ENCODE measurements around the gene WDSUB1. TPM values are rescaled to one million over a fixed set of nuclear protein-coding genes. Genes with fewer than 3 reads are reported as not detected.

Gene WDSUB1
- total and polyA plus RNA-seq, 9 of the 15 experiments (the other 6 are each of a cell fraction or from before 2014, with no cell fraction given): 5.2 to 13.7 (median 9.4) TPM

DNA sequence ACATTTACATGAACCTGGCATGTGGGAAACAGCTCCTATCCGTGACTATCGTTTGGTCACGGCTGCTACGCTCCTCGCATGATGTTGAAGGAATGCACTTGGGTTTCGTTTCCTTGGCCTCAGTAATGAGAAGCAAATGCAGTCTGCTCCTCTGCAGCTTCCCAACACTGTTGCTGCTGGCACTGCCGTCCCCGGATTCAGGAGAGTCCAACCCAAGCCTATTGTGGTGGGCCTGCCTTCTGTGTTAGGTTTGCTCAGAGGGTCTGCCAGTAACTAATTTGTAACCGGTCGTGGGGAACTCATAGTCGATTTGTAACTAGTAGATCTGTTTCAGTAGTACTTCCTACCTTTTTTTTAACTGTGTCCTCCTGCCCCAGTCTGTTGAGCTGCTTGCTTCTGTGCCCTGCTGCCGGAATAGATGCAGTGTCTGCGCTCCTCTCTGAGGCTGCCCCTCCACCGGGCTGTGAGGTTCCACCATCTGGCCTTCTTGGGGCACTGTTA is 58.4 kb downstream of the WDSUB1 start (continued):
- TF ChIP-seq NEUROD1 (IDR thresholded peaks at IDR 0.05; ENCODE audit: borderline replicate concordance, low read depth, low read length, partially characterized antibody): no peak
- no peak for TF ChIP-seq CEBPB (tag; IDR thresholded peaks at IDR 0.05)
- TF ChIP-seq RBM17 (IDR thresholded peaks at IDR 0.05; ENCODE audit: borderline replicate concordance, low read depth, low read length): no peak
- TF ChIP-seq POLR2A (conservative IDR thresholded peaks at IDR 0.05): no peak
- no peak for TF ChIP-seq ZNF76 (CRISPR knock-in tag; IDR thresholded peaks at IDR 0.05; ENCODE audit: borderline replicate concordance)

DNA sequence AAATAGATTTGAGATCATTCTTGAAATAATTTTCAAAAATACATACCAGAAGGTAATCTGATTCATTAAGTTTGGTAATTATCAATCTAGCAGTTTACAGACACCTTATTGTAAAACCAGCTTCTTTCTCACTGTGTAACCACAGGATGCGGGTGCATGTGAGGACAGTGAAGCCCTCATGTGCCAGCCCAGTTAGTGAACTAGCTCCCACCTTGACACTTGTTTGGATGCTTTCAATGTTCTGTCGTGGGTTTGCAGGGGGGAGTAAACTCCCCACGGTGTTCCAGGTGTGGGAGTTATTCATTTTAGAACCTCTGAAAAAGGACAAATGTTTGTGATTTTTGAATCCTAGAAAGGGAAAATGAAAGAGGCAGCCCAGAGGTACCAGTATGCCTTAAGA is 59.0 kb downstream of the WDSUB1 start:
- ChIA-PET CTCF (ENCODE audit: low intra/inter-chr PET ratio) (no interaction called here), POLR2A (interaction anchor here (0.6 to 1.4 kb wide), 2 partner anchors 10 to 11 kb away, joined by 3 to 6 read pairs; no protein-coding TSS in a partner anchor)
- BruUV-seq (replicated peaks): no TSS peak
- H3K4me1 ChIP-seq (replicated peaks in 1 of 2; ENCODE audit: control insufficient read depth in 2 of 2, insufficient read depth in 2 of 2, low read length in 2 of 2): peaks cover 6 to 7% of the 10 kb centered on the region in 2 experiments
- no peak overlapping the region for H2AFZ ChIP-seq (ENCODE audit: low read depth, low read length)
- no peaks in the 10 kb centered on the region for H3K9me1 ChIP-seq (ENCODE audit: control insufficient read depth, insufficient read depth, low read length)
- no peak overlapping the region for H3K4me3 ChIP-seq
- DNase-seq (ENCODE audit: extremely low read depth in 1 of 4, low spot score in 3 of 4) (no peak), FAIRE-seq (no peak), ATAC-seq (no peak)
- WGBS (ENCODE audit: insufficient coverage, low coverage, missing lambda C conversion rate): 51% methylated on average over 3 of the region's 3 CpGs
- intact Hi-C loops (cut with micrococcal nuclease): no loop called here
- in situ Hi-C loops (cut with MboI): no loop called here
- H4K20me1 ChIP-seq (replicated peaks; ENCODE audit: control insufficient read depth, insufficient read depth, low read length): no peaks in the 10 kb centered on the region
- no peaks in the 10 kb centered on the region for H3K79me2 ChIP-seq (ENCODE audit: control insufficient read depth, insufficient read depth, low read length)
- H3K9me3 ChIP-seq (replicated peaks; ENCODE audit: control insufficient read depth, insufficient read depth, low read depth, low read length): no peaks in the 10 kb centered on the region
- no peaks in the 10 kb centered on the region for H3K27me3 ChIP-seq (ENCODE audit: control insufficient read depth in 2 of 2, insufficient read depth in 2 of 2, low read length in 2 of 2)
- H3K27ac ChIP-seq (ENCODE audit: extremely low read depth, low read depth, low read length): no peak overlapping the region
- no peak overlapping the region for H3K9ac ChIP-seq (ENCODE audit: insufficient read depth in 1 of 2, low read depth in 2 of 2, low read length in 2 of 2)
- H3K36me3 ChIP-seq (ENCODE audit: control insufficient read depth, insufficient read depth, low read length): no peaks in the 10 kb centered on the region
- no peak overlapping the region for H3K4me2 ChIP-seq (ENCODE audit: insufficient read depth, low read length)
- TF ChIP-seq NFIX (CRISPR knock-in tag; IDR thresholded peaks at IDR 0.05; ENCODE audit: low read depth): no peak
- TF ChIP-seq ZKSCAN1 (IDR thresholded peaks at IDR 0.05; ENCODE audit: low read depth, low read length): no peak
- no peak for TF ChIP-seq IFI16 (CRISPR knock-in tag; IDR thresholded peaks at IDR 0.05)
- TF ChIP-seq ZEB2 (IDR thresholded peaks at IDR 0.05): no peak
- TF ChIP-seq, protein P1, sequence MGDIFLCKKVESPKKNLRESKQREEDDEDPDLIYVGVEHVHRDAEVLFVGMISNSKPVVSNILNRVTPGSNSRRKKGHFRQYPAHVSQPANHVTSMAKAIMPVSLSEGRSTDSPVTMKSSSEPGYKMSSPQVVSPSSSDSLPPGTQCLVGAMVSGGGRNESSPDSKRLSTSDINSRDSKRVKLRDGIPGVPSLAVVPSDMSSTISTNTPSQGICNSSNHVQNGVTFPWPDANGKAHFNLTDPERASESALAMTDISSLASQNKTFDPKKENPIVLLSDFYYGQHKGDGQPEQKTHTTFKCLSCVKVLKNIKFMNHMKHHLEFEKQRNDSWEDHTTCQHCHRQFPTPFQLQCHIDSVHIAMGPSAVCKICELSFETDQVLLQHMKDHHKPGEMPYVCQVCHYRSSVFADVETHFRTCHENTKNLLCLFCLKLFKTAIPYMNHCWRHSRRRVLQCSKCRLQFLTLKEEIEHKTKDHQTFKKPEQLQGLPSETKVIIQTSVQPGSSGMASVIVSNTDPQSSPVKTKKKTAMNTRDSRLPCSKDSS (IDR thresholded peaks at IDR 0.05; ENCODE audit: low read depth, partially characterized antibody): no peak
- no peak for TF ChIP-seq XRCC4 (IDR thresholded peaks at IDR 0.05; ENCODE audit: extremely low read depth, insufficient read depth, insufficient read length)
- TF ChIP-seq, protein P2, sequence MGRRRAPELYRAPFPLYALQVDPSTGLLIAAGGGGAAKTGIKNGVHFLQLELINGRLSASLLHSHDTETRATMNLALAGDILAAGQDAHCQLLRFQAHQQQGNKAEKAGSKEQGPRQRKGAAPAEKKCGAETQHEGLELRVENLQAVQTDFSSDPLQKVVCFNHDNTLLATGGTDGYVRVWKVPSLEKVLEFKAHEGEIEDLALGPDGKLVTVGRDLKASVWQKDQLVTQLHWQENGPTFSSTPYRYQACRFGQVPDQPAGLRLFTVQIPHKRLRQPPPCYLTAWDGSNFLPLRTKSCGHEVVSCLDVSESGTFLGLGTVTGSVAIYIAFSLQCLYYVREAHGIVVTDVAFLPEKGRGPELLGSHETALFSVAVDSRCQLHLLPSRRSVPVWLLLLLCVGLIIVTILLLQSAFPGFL (CRISPR knock-in tag; IDR thresholded peaks at IDR 0.05): no peak
- TF ChIP-seq HEY1 (CRISPR knock-in tag; IDR thresholded peaks at IDR 0.05; ENCODE audit: borderline replicate concordance): no peak
- TF ChIP-seq, protein P3, sequence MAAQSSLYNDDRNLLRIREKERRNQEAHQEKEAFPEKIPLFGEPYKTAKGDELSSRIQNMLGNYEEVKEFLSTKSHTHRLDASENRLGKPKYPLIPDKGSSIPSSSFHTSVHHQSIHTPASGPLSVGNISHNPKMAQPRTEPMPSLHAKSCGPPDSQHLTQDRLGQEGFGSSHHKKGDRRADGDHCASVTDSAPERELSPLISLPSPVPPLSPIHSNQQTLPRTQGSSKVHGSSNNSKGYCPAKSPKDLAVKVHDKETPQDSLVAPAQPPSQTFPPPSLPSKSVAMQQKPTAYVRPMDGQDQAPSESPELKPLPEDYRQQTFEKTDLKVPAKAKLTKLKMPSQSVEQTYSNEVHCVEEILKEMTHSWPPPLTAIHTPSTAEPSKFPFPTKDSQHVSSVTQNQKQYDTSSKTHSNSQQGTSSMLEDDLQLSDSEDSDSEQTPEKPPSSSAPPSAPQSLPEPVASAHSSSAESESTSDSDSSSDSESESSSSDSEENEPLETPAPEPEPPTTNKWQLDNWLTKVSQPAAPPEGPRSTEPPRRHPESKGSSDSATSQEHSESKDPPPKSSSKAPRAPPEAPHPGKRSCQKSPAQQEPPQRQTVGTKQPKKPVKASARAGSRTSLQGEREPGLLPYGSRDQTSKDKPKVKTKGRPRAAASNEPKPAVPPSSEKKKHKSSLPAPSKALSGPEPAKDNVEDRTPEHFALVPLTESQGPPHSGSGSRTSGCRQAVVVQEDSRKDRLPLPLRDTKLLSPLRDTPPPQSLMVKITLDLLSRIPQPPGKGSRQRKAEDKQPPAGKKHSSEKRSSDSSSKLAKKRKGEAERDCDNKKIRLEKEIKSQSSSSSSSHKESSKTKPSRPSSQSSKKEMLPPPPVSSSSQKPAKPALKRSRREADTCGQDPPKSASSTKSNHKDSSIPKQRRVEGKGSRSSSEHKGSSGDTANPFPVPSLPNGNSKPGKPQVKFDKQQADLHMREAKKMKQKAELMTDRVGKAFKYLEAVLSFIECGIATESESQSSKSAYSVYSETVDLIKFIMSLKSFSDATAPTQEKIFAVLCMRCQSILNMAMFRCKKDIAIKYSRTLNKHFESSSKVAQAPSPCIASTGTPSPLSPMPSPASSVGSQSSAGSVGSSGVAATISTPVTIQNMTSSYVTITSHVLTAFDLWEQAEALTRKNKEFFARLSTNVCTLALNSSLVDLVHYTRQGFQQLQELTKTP (IDR thresholded peaks at IDR 0.05; ENCODE audit: low read depth in 1 of 2, partially characterized antibody in 2 of 2): no peak
- no peak for TF ChIP-seq RBM15 (IDR thresholded peaks at IDR 0.05; ENCODE audit: insufficient read depth, low read length)

Measured in K562 (cell line).